ENCODE results near the gene GAL3ST1.

GRCh38 chr22:30553971-30554370 lies 20.5 kb downstream of the GAL3ST1 start:
- TF ChIP-seq CTCF (conservative IDR thresholded peaks at IDR 0.05 in 1 of 2, IDR thresholded peaks at IDR 0.05 in 1 of 2; ENCODE audit: low read depth in 1 of 2, low read length in 2 of 2): no peak
- TF ChIP-seq EZH2 (IDR thresholded peaks at IDR 0.05; ENCODE audit: low read length, missing control alignments): no peak
